Stomach (tissue), 4 donors: ENCODE results near the gene WWOX.

Source experiments
- CTCF ChIP-seq, 7 experiments: fragments of 450-650 bp in 4 of 7; fragments of 200-600 bp in 3 of 7; sonication (generic) in 3 of 7; IDR thresholded peaks; one replicate each; pipeline ENCODE4 v1.5.1; 2016 to 2019; ENCODE audit warnings: antibody characterized with exemption in 7 of 7, control low read depth in 2 of 7, mild to moderate bottlenecking in 1 of 7
- POLR2AphosphoS5 ChIP-seq, 3 donors: sonication (generic); formaldehyde crosslinking; IDR thresholded peaks; one replicate each; pipeline ENCODE4 v1.6.1; 2016; ENCODE audit warnings: antibody characterized with exemption in 3 of 3

- no peak for TF ChIP-seq POLR2AphosphoS5 (IDR thresholded peaks at IDR 0.05)
- no peak for TF ChIP-seq CTCF (IDR thresholded peaks at IDR 0.05)
Observed at GRCh38 chr16:79071424-79071823, 972.0 kb downstream of the WWOX start.
